Measurements from ENCODE around the gene LIPT1. TPM values are rescaled to one million over a fixed set of nuclear protein-coding genes. Genes with fewer than 3 reads are reported as not detected.

The LIPT1 gene
- total RNA-seq, 2 donors from 2014 or later = 5.7 to 7.2 TPM

Other genes starting within 250 kb of the LIPT1 start
- 1 to 10 TPM; 3.5 to 6.8 TPM for gene CRACDL, start 218.7 kb upstream of the LIPT1 start, total RNA-seq
- gene C2orf15, start 13.3 kb upstream of the LIPT1 start, total RNA-seq = under 1 TPM in 1 of 2 donors, not detected in 1; 0.33 TPM
- gene TSGA10, start within 50 bp of the LIPT1 start, total RNA-seq = 1 to 10 TPM; 2.3 TPM
- 10 to 100 TPM; 20.6 to 22.9 TPM for gene MITD1, start 26.1 kb downstream of the LIPT1 start, total RNA-seq
- 10 to 100 TPM; 19.7 to 22.2 TPM for gene MRPL30, start 26.2 kb downstream of the LIPT1 start, total RNA-seq
- gene LYG2, start 100.7 kb downstream of the LIPT1 start, total RNA-seq = not detected
- gene LYG1, start 146.2 kb downstream of the LIPT1 start, total RNA-seq = under 1 TPM; 0.97 to 1.00 TPM
- gene TXNDC9, start 181.4 kb downstream of the LIPT1 start, total RNA-seq = 10 to 100 TPM; 26.2 to 40.3 TPM
- gene EIF5B, start 182.4 kb downstream of the LIPT1 start, total RNA-seq = 10 to 100 TPM; 40.0 to 62.5 TPM

All from posterior vena cava (tissue), 2 donors.